GM23338 (cell line): ENCODE data around the gene DFFB. TPM values are rescaled to one million over a fixed set of nuclear protein-coding genes. Genes with fewer than 3 reads are reported as not detected.

Source experiments
- ATAC-seq: fragments of 200-7000 bp; cut with Tn5 transposase; 3 replicates; pipeline ENCODE4 v1.9.1; 2020
- DNase-seq: peaks from one replicate; pipeline ENCODE4 v3.0.0-alpha.2; 2015; ENCODE audit warnings: low spot score
- H2AFZ ChIP-seq: fragments of 200-600 bp; sonication (generic); 2 replicates; pipeline ENCODE4 v1.8.0; 2016; ENCODE audit warnings: antibody characterized with exemption, mild to moderate bottlenecking, moderate library complexity
- H3F3A ChIP-seq: fragments of 200-600 bp; sonication (generic); replicated peaks from 2 replicates; pipeline ENCODE4 v1.8.0; 2017; ENCODE audit warnings: antibody characterized with exemption, mixed run types, low read depth
- H3K27ac ChIP-seq: fragments of 200-600 bp; sonication (generic); 2 replicates; pipeline ENCODE4 v1.6.1; 2016; ENCODE audit warnings: low read depth
- H3K27me3 ChIP-seq: fragments of 200-600 bp; sonication (generic); 2 replicates; pipeline ENCODE4 v1.8.0; 2016; ENCODE audit warnings: mild to moderate bottlenecking, mixed run types, moderate library complexity; ENCODE audit not compliant: insufficient read depth
- H3K36me3 ChIP-seq: fragments of 200-600 bp; sonication (generic); 2 replicates; pipeline ENCODE4 v1.8.0; 2016; ENCODE audit warnings: mild to moderate bottlenecking; ENCODE audit not compliant: insufficient read depth
- H3K4me1 ChIP-seq: fragments of 200-600 bp; sonication (generic); 2 replicates; pipeline ENCODE4 v1.8.0; 2016; ENCODE audit warnings: mild to moderate bottlenecking, moderate library complexity; ENCODE audit not compliant: insufficient read depth
- H3K4me2 ChIP-seq: fragments of 200-600 bp; sonication (generic); 2 replicates; pipeline ENCODE4 v1.7.1; 2017; ENCODE audit warnings: mixed run types
- H3K4me3 ChIP-seq: fragments of 200-600 bp; sonication (generic); 2 replicates; pipeline ENCODE4 v1.6.1; 2016; ENCODE audit warnings: mixed run types
- H3K79me2 ChIP-seq: fragments of 200-600 bp; sonication (generic); replicated peaks from 2 replicates; pipeline ENCODE4 v1.8.0; 2017; ENCODE audit warnings: mild to moderate bottlenecking; ENCODE audit not compliant: insufficient read depth
- H3K9me2 ChIP-seq: fragments of 200-600 bp; sonication (generic); 2 replicates; pipeline ENCODE4 v1.8.0; 2017; ENCODE audit not compliant: insufficient read depth
- H4K20me1 ChIP-seq: fragments of 200-600 bp; sonication (generic); replicated peaks from 2 replicates; pipeline ENCODE4 v1.8.0; 2017; ENCODE audit warnings: mild to moderate bottlenecking; ENCODE audit not compliant: insufficient read depth
- H3K27ac Mint-ChIP-seq: 2 replicates; pipeline ENCODE4 v1.8.0; 2020; ENCODE audit warnings: inconsistent platforms, mild to moderate bottlenecking, moderate library complexity, mixed read lengths
- H3K27me3 Mint-ChIP-seq: 3 replicates; pipeline ENCODE4 v1.8.0; 2022; ENCODE audit warnings: low read depth, mild to moderate bottlenecking, moderate library complexity, mixed read lengths, inconsistent platforms; ENCODE audit not compliant: insufficient read depth, poor library complexity
- H3K36me3 Mint-ChIP-seq: 3 replicates; pipeline ENCODE4 v1.8.0; 2021; ENCODE audit warnings: low read depth, mild to moderate bottlenecking, inconsistent platforms, moderate library complexity, mixed read lengths
- H3K4me1 Mint-ChIP-seq: 3 replicates; pipeline ENCODE4 v1.8.0; 2020; ENCODE audit warnings: mild to moderate bottlenecking, inconsistent platforms, mixed read lengths
- H3K4me3 Mint-ChIP-seq: 3 replicates; pipeline ENCODE4 v1.8.0; 2021; ENCODE audit warnings: moderate library complexity, mild to moderate bottlenecking, inconsistent platforms, mixed read lengths
- H3K9me3 Mint-ChIP-seq: 3 replicates; pipeline ENCODE4 v1.8.0; 2020; ENCODE audit warnings: moderate library complexity, mild to moderate bottlenecking, inconsistent platforms, mixed read lengths
- CREB1 ChIP-seq: fragments of 250-450 bp; sonication (Bioruptor Pico); IDR thresholded peaks from 2 replicates; pipeline ENCODE4 v1.5.0; 2020; ENCODE audit warnings: low read depth, mild to moderate bottlenecking, moderate library complexity
- EZH2phosphoT487 ChIP-seq: fragments of 200-600 bp; sonication (generic); IDR thresholded peaks from one replicate; pipeline ENCODE4 v1.8.1; 2018; ENCODE audit warnings: antibody characterized with exemption; ENCODE audit not compliant: unreplicated experiment
- JUNB ChIP-seq: IDR thresholded peaks from one replicate; pipeline ENCODE4 v1.6.1; 2016; ENCODE audit warnings: antibody characterized with exemption; ENCODE audit not compliant: unreplicated experiment
- NANOG ChIP-seq: IDR thresholded peaks from 2 replicates; pipeline ENCODE4 v1.6.1; 2016; ENCODE audit warnings: antibody characterized with exemption, borderline replicate concordance
- POLR2AphosphoS5 ChIP-seq: IDR thresholded peaks from 2 replicates; pipeline ENCODE4 v1.6.1; 2016; ENCODE audit warnings: antibody characterized with exemption, low read depth
- ZNF331 ChIP-seq: fragments of 250-450 bp; sonication (Bioruptor Pico); IDR thresholded peaks from 2 replicates; pipeline ENCODE4 v1.5.0; 2020; ENCODE audit warnings: low read depth, mild to moderate bottlenecking, moderate library complexity
- polyA plus RNA-seq: library from polyadenylated mRNA; unstranded; fragments of >200 nt; fragmentation: Nextera tagmentation; extraction: Ambion mirVana; gene quantifications from 2 replicates; pipeline ENCODE4 v1.2.1, GENCODE V29; 2016
- total RNA-seq: library from RNA; depleted of rRNA; stranded (reverse); fragments of >200 nt; shearing (Covaris generic); gene quantifications from 2 replicates; pipeline ENCODE4 v1.2.3, GENCODE V29; 2014
- TF ChIP-seq, protein P1 (sequence below): IDR thresholded peaks from one replicate; pipeline ENCODE4 v1.6.1; 2018; ENCODE audit warnings: antibody characterized with exemption; ENCODE audit not compliant: unreplicated experiment
- TF ChIP-seq, protein P2 (sequence below): IDR thresholded peaks from 2 replicates; pipeline ENCODE4 v1.6.1; 2016; ENCODE audit warnings: antibody characterized with exemption
- TF ChIP-seq, protein P3 (sequence below): fragments of 250-450 bp; sonication (Bioruptor Pico); IDR thresholded peaks from 2 replicates; pipeline ENCODE4 v1.5.0; 2020; ENCODE audit warnings: mild to moderate bottlenecking, moderate library complexity
- TF ChIP-seq, protein P4 (sequence below), 2 experiments: fragments of 200-600 bp in 1 of 2; sonication (generic) in 1 of 2; conservative IDR thresholded peaks; 2 replicates each; pipeline versions ENCODE4 v1.5.1 to v1.6.1; 2016 to 2017; ENCODE audit warnings: antibody characterized with exemption in 2 of 2, low read depth in 2 of 2, mild to moderate bottlenecking in 2 of 2, moderate library complexity in 1 of 2

DFFB gene
- total and polyA plus RNA-seq, 2 experiments from 2014 or later = 6.5 to 18.1 TPM

DNA sequence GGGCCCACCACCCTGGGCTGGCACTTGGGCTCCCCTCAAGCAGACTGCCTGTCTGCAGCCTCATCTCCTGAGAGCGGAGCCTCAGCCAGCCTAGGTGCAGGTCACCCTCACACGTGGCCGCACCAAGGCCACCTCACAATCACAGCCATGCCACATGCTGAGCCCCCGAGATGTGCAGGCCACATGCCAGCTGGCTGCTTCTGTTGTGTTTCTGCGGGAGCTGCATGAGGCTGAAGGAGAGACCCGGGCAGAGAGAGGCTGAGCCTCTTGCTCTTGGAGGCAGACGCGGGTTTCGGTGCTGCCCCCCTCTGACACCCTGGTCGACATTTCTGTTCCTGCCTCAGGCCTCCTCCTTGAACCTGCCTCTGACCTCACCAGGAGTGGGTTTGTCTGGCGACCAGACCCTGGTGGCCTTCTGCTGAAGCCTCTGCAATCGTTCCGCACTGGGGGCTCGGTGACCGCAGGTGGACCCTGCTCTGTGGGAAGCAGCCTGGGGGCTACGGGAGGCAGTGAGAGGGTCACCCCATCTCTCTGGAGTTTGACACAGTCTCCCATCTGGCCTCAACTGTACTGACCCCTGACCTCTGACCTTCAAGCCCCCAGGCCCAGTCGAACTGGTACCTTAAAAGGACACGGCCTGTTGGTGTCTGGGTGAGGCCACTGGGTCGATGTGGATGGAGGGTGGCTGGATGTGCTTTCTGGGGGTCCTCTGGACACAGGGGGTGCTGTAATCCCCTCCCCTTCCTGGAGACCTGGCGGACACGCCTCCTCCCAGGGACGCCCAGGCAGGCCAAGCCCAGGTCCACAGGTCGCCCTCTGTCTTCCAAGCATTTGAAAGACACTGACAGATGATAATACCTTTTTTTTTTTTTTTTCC lies 55.8 kb downstream of the DFFB start:
- Histone ChIP-seq H3K79me2 (no peaks in the 10 kb centered on the region), H3K27me3 (no peaks in the 10 kb centered on the region), H3F3A (no peaks in the 10 kb centered on the region), H3K4me1 (no peaks in the 10 kb centered on the region), H2AFZ (no peak overlapping the region), H3K4me2 (no peak overlapping the region), H4K20me1 (no peaks in the 10 kb centered on the region), H3K9me2 (no peaks in the 10 kb centered on the region), H3K36me3 (no peaks in the 10 kb centered on the region), H3K4me3 (no peak overlapping the region), H3K27ac (no peak overlapping the region)
- ATAC-seq (no peak), DNase-seq (no peak)
- peaks cover 9% of the 10 kb centered on the region; the same call in 2 of the 3 replicates for H3K4me1 Mint-ChIP-seq
- peaks cover 6% of the 10 kb centered on the region for H3K27me3 Mint-ChIP-seq
- H3K36me3 Mint-ChIP-seq = peaks cover 3% of the 10 kb centered on the region; the same call in 2 of the 3 replicates
- TF ChIP-seq, protein P1, sequence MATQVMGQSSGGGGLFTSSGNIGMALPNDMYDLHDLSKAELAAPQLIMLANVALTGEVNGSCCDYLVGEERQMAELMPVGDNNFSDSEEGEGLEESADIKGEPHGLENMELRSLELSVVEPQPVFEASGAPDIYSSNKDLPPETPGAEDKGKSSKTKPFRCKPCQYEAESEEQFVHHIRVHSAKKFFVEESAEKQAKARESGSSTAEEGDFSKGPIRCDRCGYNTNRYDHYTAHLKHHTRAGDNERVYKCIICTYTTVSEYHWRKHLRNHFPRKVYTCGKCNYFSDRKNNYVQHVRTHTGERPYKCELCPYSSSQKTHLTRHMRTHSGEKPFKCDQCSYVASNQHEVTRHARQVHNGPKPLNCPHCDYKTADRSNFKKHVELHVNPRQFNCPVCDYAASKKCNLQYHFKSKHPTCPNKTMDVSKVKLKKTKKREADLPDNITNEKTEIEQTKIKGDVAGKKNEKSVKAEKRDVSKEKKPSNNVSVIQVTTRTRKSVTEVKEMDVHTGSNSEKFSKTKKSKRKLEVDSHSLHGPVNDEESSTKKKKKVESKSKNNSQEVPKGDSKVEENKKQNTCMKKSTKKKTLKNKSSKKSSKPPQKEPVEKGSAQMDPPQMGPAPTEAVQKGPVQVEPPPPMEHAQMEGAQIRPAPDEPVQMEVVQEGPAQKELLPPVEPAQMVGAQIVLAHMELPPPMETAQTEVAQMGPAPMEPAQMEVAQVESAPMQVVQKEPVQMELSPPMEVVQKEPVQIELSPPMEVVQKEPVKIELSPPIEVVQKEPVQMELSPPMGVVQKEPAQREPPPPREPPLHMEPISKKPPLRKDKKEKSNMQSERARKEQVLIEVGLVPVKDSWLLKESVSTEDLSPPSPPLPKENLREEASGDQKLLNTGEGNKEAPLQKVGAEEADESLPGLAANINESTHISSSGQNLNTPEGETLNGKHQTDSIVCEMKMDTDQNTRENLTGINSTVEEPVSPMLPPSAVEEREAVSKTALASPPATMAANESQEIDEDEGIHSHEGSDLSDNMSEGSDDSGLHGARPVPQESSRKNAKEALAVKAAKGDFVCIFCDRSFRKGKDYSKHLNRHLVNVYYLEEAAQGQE = no peak
- TF ChIP-seq CREB1 (CRISPR knock-in tag) = no peak
- TF ChIP-seq JUNB = no peak
- TF ChIP-seq, protein P2, sequence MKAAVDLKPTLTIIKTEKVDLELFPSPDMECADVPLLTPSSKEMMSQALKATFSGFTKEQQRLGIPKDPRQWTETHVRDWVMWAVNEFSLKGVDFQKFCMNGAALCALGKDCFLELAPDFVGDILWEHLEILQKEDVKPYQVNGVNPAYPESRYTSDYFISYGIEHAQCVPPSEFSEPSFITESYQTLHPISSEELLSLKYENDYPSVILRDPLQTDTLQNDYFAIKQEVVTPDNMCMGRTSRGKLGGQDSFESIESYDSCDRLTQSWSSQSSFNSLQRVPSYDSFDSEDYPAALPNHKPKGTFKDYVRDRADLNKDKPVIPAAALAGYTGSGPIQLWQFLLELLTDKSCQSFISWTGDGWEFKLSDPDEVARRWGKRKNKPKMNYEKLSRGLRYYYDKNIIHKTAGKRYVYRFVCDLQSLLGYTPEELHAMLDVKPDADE = no peak
- no peak for TF ChIP-seq EZH2phosphoT487
- TF ChIP-seq, protein P3, sequence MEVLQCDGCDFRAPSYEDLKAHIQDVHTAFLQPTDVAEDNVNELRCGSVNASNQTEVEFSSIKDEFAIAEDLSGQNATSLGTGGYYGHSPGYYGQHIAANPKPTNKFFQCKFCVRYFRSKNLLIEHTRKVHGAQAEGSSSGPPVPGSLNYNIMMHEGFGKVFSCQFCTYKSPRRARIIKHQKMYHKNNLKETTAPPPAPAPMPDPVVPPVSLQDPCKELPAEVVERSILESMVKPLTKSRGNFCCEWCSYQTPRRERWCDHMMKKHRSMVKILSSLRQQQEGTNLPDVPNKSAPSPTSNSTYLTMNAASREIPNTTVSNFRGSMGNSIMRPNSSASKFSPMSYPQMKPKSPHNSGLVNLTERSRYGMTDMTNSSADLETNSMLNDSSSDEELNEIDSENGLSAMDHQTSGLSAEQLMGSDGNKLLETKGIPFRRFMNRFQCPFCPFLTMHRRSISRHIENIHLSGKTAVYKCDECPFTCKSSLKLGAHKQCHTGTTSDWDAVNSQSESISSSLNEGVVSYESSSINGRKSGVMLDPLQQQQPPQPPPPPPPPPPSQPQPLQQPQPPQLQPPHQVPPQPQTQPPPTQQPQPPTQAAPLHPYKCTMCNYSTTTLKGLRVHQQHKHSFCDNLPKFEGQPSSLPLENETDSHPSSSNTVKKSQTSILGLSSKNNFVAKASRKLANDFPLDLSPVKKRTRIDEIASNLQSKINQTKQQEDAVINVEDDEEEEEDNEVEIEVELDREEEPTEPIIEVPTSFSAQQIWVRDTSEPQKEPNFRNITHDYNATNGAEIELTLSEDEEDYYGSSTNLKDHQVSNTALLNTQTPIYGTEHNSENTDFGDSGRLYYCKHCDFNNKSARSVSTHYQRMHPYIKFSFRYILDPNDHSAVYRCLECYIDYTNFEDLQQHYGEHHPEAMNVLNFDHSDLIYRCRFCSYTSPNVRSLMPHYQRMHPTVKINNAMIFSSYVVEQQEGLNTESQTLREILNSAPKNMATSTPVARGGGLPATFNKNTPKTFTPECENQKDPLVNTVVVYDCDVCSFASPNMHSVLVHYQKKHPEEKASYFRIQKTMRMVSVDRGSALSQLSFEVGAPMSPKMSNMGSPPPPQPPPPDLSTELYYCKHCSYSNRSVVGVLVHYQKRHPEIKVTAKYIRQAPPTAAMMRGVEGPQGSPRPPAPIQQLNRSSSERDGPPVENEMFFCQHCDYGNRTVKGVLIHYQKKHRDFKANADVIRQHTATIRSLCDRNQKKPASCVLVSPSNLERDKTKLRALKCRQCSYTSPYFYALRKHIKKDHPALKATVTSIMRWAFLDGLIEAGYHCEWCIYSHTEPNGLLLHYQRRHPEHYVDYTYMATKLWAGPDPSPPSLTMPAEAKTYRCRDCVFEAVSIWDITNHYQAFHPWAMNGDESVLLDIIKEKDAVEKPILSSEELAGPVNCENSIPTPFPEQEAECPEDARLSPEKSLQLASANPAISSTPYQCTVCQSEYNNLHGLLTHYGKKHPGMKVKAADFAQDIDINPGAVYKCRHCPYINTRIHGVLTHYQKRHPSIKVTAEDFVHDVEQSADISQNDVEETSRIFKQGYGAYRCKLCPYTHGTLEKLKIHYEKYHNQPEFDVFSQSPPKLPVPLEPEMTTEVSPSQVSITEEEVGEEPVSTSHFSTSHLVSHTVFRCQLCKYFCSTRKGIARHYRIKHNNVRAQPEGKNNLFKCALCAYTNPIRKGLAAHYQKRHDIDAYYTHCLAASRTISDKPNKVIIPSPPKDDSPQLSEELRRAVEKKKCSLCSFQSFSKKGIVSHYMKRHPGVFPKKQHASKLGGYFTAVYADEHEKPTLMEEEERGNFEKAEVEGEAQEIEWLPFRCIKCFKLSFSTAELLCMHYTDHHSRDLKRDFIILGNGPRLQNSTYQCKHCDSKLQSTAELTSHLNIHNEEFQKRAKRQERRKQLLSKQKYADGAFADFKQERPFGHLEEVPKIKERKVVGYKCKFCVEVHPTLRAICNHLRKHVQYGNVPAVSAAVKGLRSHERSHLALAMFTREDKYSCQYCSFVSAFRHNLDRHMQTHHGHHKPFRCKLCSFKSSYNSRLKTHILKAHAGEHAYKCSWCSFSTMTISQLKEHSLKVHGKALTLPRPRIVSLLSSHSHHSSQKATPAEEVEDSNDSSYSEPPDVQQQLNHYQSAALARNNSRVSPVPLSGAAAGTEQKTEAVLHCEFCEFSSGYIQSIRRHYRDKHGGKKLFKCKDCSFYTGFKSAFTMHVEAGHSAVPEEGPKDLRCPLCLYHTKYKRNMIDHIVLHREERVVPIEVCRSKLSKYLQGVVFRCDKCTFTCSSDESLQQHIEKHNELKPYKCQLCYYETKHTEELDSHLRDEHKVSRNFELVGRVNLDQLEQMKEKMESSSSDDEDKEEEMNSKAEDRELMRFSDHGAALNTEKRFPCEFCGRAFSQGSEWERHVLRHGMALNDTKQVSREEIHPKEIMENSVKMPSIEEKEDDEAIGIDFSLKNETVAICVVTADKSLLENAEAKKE (CRISPR knock-in tag) = no peak
- TF ChIP-seq, protein P4, sequence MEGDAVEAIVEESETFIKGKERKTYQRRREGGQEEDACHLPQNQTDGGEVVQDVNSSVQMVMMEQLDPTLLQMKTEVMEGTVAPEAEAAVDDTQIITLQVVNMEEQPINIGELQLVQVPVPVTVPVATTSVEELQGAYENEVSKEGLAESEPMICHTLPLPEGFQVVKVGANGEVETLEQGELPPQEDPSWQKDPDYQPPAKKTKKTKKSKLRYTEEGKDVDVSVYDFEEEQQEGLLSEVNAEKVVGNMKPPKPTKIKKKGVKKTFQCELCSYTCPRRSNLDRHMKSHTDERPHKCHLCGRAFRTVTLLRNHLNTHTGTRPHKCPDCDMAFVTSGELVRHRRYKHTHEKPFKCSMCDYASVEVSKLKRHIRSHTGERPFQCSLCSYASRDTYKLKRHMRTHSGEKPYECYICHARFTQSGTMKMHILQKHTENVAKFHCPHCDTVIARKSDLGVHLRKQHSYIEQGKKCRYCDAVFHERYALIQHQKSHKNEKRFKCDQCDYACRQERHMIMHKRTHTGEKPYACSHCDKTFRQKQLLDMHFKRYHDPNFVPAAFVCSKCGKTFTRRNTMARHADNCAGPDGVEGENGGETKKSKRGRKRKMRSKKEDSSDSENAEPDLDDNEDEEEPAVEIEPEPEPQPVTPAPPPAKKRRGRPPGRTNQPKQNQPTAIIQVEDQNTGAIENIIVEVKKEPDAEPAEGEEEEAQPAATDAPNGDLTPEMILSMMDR (conservative IDR thresholded peaks at IDR 0.05; ENCODE audit: low read depth in 2 of 2) = no peak
- TF ChIP-seq NANOG = no peak
- TF ChIP-seq POLR2AphosphoS5 = no peak
- no peak for TF ChIP-seq ZNF331 (CRISPR knock-in tag)
- no peak overlapping the region for H3K27ac Mint-ChIP-seq
- H3K4me3 Mint-ChIP-seq = no peak overlapping the region
- H3K9me3 Mint-ChIP-seq = peaks cover 16% of the 10 kb centered on the region
